GM12872 (cell line): ENCODE data around the gene ANKRD11.

Source experiments
- CTCF ChIP-seq: IDR thresholded peaks from 3 replicates; pipeline ENCODE4 v1.5.1; 2011; ENCODE audit warnings: low read depth, mild to moderate bottlenecking, low read length, moderate library complexity; ENCODE audit not compliant: insufficient read depth

Gene ANKRD11

GRCh38 chr16:89392881-89393737 is 97.3 kb downstream of the ANKRD11 start:
- TF ChIP-seq CTCF = no peak

GRCh38 chr16:89388536-89388935 is 101.8 kb downstream of the ANKRD11 start:
- no peak for TF ChIP-seq CTCF

GRCh38 chr16:89386306-89387185 is 103.8 kb downstream of the ANKRD11 start:
- TF ChIP-seq CTCF = no peak

GRCh38 chr16:89385712-89386111 is 104.6 kb downstream of the ANKRD11 start:
- TF ChIP-seq CTCF = no peak

- no peak for TF ChIP-seq CTCF
Measured at GRCh38 chr16:89384282-89384681, 106.1 kb downstream of the ANKRD11 start.

- TF ChIP-seq CTCF = no peak
Measured at GRCh38 chr16:89383095-89384003, 107.0 kb downstream of the ANKRD11 start.

- TF ChIP-seq CTCF = no peak
Measured at GRCh38 chr16:89381788-89382187, 108.6 kb downstream of the ANKRD11 start.
